ENCODE data around the gene RABAC1. TPM values are rescaled to one million over a fixed set of nuclear protein-coding genes. Genes with fewer than 3 reads are reported as not detected.
A peak's percentile ranks its signal among the peaks of the same experiment; 100 is the strongest.

Gene RABAC1
- total and polyA plus RNA-seq, 10 of the 15 experiments (the other 5 are each of a cell fraction or from before 2014, with no cell fraction given), result 10.9 to 115 (median 49.2) TPM

GRCh38 chr19:41945135-41945766 is 13.9 kb downstream of the RABAC1 start (continued):
- TF ChIP-seq ZBTB33 (IDR thresholded peaks at IDR 0.05), result no peak
- peak; percentile 98 for TF ChIP-seq MEF2B (IDR thresholded peaks at IDR 0.05; ENCODE audit: partially characterized antibody, poor library complexity, severe bottlenecking)
- peak; percentile 4 for TF ChIP-seq E4F1 (IDR thresholded peaks at IDR 0.05; ENCODE audit: borderline replicate concordance, partially characterized antibody)
- no peak for TF ChIP-seq PRDM15 (CRISPR knock-in tag; IDR thresholded peaks at IDR 0.05)
- peak; percentile 85 for TF ChIP-seq E2F8 (IDR thresholded peaks at IDR 0.05; ENCODE audit: low read depth, partially characterized antibody)
- TF ChIP-seq ZNF592 (IDR thresholded peaks at IDR 0.05), result no peak
- TF ChIP-seq CREB1 (IDR thresholded peaks at IDR 0.05; ENCODE audit: low read depth), result peak; percentile 95
- TF ChIP-seq LARP7 (IDR thresholded peaks at IDR 0.05), result peak; percentile 49; the same call in 1 of the 2 replicates
- peak; percentile 37 for TF ChIP-seq PBX3 (IDR thresholded peaks at IDR 0.05; ENCODE audit: insufficient replicate concordance, low read depth, low read length)
- peak; percentile 97 for TF ChIP-seq CREM (IDR thresholded peaks at IDR 0.05; ENCODE audit: low read depth)
- TF ChIP-seq TARDBP (IDR thresholded peaks at IDR 0.05; ENCODE audit: borderline replicate concordance), result peak; percentile 85
